Bronchial epithelial cell (primary cell): Measurements from ENCODE around the gene SERPINB7. TPM values are rescaled to one million over a fixed set of nuclear protein-coding genes. Genes with fewer than 3 reads are reported as not detected.

Experiments
- DNase-seq: peaks from one replicate; pipeline ENCODE4 v3.0.0-alpha.2; 2010; ENCODE audit warnings: low read depth
- FAIRE-seq: peaks from 2 replicates; lab custom pipeline; 2011; peaks lifted over from hg19 to GRCh38; lab: Jason Lieb, UNC
- H3K27me3 ChIP-seq: 2 replicates; pipeline ENCODE4 v1.5.1; 2011; ENCODE audit warnings: low read length; ENCODE audit not compliant: control insufficient read depth, insufficient read depth
- H3K36me3 ChIP-seq: 2 replicates; pipeline ENCODE4 v1.5.1; 2011; ENCODE audit warnings: low read length; ENCODE audit not compliant: control insufficient read depth, insufficient read depth
- H3K4me3 ChIP-seq: 2 replicates; pipeline ENCODE4 v1.5.1; 2011; ENCODE audit warnings: mild to moderate bottlenecking, low read depth, low read length, control low read depth
- total RNA-seq: library from RNA; depleted of rRNA; stranded (reverse); fragments of >200 nt; gene quantifications from 2 replicates; pipeline ENCODE4 v1.2.1, GENCODE V29; 2014
- TF ChIP-seq, protein P1 (sequence below): IDR thresholded peaks from 2 replicates; pipeline ENCODE4 v1.5.1; 2011; ENCODE audit warnings: mild to moderate bottlenecking, moderate library complexity, low read length, control low read depth, inconsistent platforms; ENCODE audit not compliant: insufficient read depth, severe bottlenecking

SERPINB7 gene
- total RNA-seq, 1 donor from 2014 or later, result 25.0 TPM

DNA sequence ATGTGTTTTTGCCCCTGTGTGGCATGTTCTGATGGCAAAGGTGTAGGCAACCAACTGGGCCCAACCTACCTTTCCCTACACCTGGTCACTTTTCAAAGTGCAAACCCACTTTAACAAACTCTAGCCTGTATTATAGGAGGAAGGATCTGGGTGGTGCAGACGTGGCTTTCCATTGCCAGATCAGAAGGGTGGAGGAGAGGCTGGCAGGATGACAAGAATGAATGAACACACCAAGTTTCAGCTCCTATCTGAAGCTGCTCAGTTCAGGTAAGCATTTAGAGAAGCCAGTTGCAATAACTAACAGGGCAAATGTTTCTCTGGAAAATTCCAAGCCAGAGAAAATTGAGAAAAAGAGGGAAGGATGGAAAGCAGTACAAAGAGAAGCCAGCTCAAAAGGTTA is 707 bp upstream of the SERPINB7 start:
- Histone ChIP-seq H3K36me3 (no peaks in the 10 kb centered on the region), H3K27me3 (no peaks in the 10 kb centered on the region), H3K4me3 (no peak overlapping the region)
- TF ChIP-seq, protein P1, sequence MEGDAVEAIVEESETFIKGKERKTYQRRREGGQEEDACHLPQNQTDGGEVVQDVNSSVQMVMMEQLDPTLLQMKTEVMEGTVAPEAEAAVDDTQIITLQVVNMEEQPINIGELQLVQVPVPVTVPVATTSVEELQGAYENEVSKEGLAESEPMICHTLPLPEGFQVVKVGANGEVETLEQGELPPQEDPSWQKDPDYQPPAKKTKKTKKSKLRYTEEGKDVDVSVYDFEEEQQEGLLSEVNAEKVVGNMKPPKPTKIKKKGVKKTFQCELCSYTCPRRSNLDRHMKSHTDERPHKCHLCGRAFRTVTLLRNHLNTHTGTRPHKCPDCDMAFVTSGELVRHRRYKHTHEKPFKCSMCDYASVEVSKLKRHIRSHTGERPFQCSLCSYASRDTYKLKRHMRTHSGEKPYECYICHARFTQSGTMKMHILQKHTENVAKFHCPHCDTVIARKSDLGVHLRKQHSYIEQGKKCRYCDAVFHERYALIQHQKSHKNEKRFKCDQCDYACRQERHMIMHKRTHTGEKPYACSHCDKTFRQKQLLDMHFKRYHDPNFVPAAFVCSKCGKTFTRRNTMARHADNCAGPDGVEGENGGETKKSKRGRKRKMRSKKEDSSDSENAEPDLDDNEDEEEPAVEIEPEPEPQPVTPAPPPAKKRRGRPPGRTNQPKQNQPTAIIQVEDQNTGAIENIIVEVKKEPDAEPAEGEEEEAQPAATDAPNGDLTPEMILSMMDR, result no peak
- FAIRE-seq, result peak; percentile 32
- no peak for DNase-seq

DNA sequence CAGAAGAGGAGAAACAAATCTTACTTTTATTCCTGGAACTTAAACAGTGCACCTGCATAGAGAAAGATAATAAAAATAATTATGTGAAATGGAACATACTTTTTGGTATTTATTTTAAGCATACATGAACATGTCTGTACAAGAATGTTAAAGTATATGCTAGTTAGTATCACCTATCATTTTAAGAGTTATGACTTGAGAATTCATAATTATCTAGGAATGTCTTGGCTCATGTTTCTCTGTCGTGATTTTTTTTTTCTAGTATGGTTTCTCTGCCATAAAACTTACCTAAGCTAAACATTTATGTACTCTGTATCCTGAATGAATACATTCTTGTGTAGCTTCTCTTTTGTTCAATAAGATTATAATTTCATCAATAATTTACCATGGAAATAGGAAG is 4.2 kb downstream of the SERPINB7 start:
- TF ChIP-seq, protein P1, result no peak
- no peaks in the 10 kb centered on the region for H3K27me3 ChIP-seq
- DNase-seq (peak; percentile 92), FAIRE-seq (no peak)
- H3K4me3 ChIP-seq, result no peak overlapping the region
- H3K36me3 ChIP-seq, result no peaks in the 10 kb centered on the region

GRCh38 chr18:63783394-63783793 is 8.2 kb downstream of the SERPINB7 start:
- Histone ChIP-seq H3K4me3 (no peak overlapping the region), H3K27me3 (no peaks in the 10 kb centered on the region), H3K36me3 (no peaks in the 10 kb centered on the region)
- TF ChIP-seq, protein P1, result peak; percentile 24
- DNase-seq (peak; percentile 42), FAIRE-seq (no peak)

GRCh38 chr18:63784787-63785452 is 9.7 kb downstream of the SERPINB7 start:
- TF ChIP-seq, protein P1, result no peak
- no peak for FAIRE-seq
- Histone ChIP-seq H3K36me3 (no peaks in the 10 kb centered on the region), H3K4me3 (no peak overlapping the region), H3K27me3 (no peaks in the 10 kb centered on the region)
- no peak for DNase-seq

DNA sequence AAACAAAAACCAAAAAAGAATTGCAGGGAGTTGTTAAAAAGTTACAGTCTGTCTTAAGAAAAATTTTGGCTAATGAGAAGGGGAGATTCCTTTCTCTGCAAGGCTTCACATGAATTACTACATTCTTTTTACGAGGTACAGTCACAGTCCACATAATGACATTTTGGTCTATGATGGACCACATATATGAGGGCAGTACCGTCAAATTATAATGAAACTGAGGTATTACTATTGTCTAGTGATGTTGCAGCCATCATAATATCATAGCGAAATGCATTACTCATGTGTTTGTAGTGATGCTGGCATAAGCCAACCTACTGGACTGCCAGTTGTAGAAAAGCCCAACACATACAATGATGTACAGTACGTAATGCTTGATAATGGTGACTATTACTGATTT is 12.5 kb downstream of the SERPINB7 start:
- H3K27me3 ChIP-seq, result no peaks in the 10 kb centered on the region
- TF ChIP-seq, protein P1, result no peak
- no peaks in the 10 kb centered on the region for H3K36me3 ChIP-seq
- no peak for DNase-seq
- no peak for FAIRE-seq
- H3K4me3 ChIP-seq, result no peak overlapping the region
